Transverse colon (tissue), 4 donors: ENCODE measurements around the gene IGFBP1. TPM values are rescaled to one million over a fixed set of nuclear protein-coding genes. Genes with fewer than 3 reads are reported as not detected.

Source experiments
- DNase-seq: peaks from one replicate; pipeline ENCODE4 v3.0.0-alpha.2; 2019
- H3K27ac ChIP-seq, 4 donors: fragments of 200-600 bp; sonication (generic); 2 replicates each; pipeline ENCODE4 v1.5.1; 2016 to 2018; ENCODE audit warnings: inconsistent platforms in 4 of 4
- H3K27me3 ChIP-seq: fragments of 200-600 bp; sonication (generic); 2 replicates; pipeline ENCODE4 v1.5.1; 2017; ENCODE audit warnings: inconsistent platforms
- H3K36me3 ChIP-seq, 4 donors: fragments of 200-600 bp; sonication (generic); 2 replicates each; pipeline ENCODE4 v1.5.1; 2017 to 2019; ENCODE audit warnings: inconsistent platforms in 4 of 4
- H3K4me1 ChIP-seq, 4 donors: fragments of 200-600 bp; sonication (generic); 2 replicates each; pipeline ENCODE4 v1.5.1; 2017 to 2020; ENCODE audit warnings: inconsistent platforms in 4 of 4
- H3K4me3 ChIP-seq, 4 donors: fragments of 200-600 bp; sonication (generic); 1 replicate in 1 of 4; 2 replicates in 3 of 4; pipeline versions ENCODE4 v1.5.1 to v1.6.1; 2017 to 2019; ENCODE audit warnings: inconsistent platforms in 4 of 4
- H3K9me3 ChIP-seq, 2 donors: fragments of 200-600 bp; sonication (generic); 2 replicates each; pipeline ENCODE4 v1.5.1; 2017 to 2019; ENCODE audit warnings: inconsistent platforms in 2 of 2
- EP300 ChIP-seq: sonication (generic); formaldehyde crosslinking; IDR thresholded peaks from one replicate; pipeline ENCODE4 v1.6.1; 2017; ENCODE audit warnings: antibody characterized with exemption, low read depth
- POLR2A ChIP-seq: fragments of 450-650 bp; IDR thresholded peaks from one replicate; pipeline ENCODE4 v1.6.1; 2016; ENCODE audit warnings: antibody characterized with exemption, mild to moderate bottlenecking, moderate library complexity
- POLR2AphosphoS5 ChIP-seq, 3 donors: sonication (generic); formaldehyde crosslinking; IDR thresholded peaks; one replicate each; pipeline ENCODE4 v1.6.1; 2016; ENCODE audit warnings: antibody characterized with exemption in 3 of 3
- WGBS, 2 donors: methylation state at CpG; one replicate each; pipeline ENCODE4 v1.1.5; 2018; ENCODE audit warnings: low coverage in 1 of 2; 5-methylcytosine and 5-hydroxymethylcytosine counted together
- in situ Hi-C, 4 donors: fragments of 200-750 bp; cut with MboI; loops; one replicate each; pipeline versions ENCODE4 v1.15.0 to v1.15.1; 2017; ENCODE audit warnings: low sequenced_read_pairs in 3 of 4, low pct_ligation_motif_present in 1 of 4, low pct_unique_long_range_greater_than_20kb in 1 of 4
- intact Hi-C: fragments of 100-400 bp; cut with DNase I; formaldehyde crosslinking; loops from one replicate; pipeline ENCODE4 v1.15.1; 2023; ENCODE audit warnings: low total_unique reads
- total RNA-seq, 4 donors: library from RNA; depleted of rRNA; stranded (reverse); fragments of >200 nt; gene quantifications; one replicate each; pipeline ENCODE4 v1.1.0, GENCODE V29; 2016
- TF ChIP-seq, protein P1 (sequence below), 5 experiments: fragments of 200-600 bp in 3 of 5; fragments of 450-650 bp in 2 of 5; sonication (generic) in 3 of 5; IDR thresholded peaks; 1 replicate in 2 of 5; 2 replicates in 3 of 5; pipeline ENCODE4 v1.5.1; 2016 to 2017; ENCODE audit warnings: antibody characterized with exemption in 5 of 5, inconsistent platforms in 3 of 5, mild to moderate bottlenecking in 2 of 5, moderate library complexity in 1 of 5

Gene IGFBP1
- total RNA-seq, 4 donors from 2014 or later: not detected

DNA sequence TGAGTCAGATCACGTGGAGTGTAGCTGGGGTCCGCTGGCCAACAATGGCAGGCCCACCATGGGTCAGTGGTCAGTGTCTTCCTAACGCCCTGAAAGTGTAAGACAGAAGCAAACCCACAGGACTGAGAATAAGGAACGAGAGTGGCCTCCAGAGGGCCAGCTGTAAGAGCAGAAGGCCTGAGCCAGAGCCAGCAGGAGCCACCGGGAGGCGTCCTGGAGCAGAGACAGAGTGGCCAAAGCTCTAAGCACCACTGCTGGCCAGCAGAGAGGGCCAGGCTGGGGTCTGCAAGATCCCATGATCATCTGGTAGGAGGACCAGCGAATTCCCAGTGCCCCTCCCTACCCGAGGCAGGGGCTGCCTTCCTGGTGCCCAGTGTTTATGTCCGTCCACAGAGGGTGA, 24.6 kb upstream of the IGFBP1 start:
- intact Hi-C loops (no loop called here), in situ Hi-C loops (loop anchor here in 3 of 4 donors (25.0 kb wide), 2 partner anchors 201 to 701 kb away; partner anchors contain the start of gene RAMP3 (in 2 of the 3))
- TF ChIP-seq EP300 (no peak), POLR2AphosphoS5 (IDR thresholded peaks at IDR 0.05) (no peak), POLR2A (no peak)
- TF ChIP-seq, protein P1, sequence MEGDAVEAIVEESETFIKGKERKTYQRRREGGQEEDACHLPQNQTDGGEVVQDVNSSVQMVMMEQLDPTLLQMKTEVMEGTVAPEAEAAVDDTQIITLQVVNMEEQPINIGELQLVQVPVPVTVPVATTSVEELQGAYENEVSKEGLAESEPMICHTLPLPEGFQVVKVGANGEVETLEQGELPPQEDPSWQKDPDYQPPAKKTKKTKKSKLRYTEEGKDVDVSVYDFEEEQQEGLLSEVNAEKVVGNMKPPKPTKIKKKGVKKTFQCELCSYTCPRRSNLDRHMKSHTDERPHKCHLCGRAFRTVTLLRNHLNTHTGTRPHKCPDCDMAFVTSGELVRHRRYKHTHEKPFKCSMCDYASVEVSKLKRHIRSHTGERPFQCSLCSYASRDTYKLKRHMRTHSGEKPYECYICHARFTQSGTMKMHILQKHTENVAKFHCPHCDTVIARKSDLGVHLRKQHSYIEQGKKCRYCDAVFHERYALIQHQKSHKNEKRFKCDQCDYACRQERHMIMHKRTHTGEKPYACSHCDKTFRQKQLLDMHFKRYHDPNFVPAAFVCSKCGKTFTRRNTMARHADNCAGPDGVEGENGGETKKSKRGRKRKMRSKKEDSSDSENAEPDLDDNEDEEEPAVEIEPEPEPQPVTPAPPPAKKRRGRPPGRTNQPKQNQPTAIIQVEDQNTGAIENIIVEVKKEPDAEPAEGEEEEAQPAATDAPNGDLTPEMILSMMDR (IDR thresholded peaks at IDR 0.05): no peak
- DNase-seq: no peak
- Histone ChIP-seq H3K9me3 (no peaks in the 10 kb centered on the region), H3K4me3 (no peak overlapping the region), H3K27ac (no peak overlapping the region), H3K36me3 (no peaks in the 10 kb centered on the region), H3K4me1 (no peaks in the 10 kb centered on the region), H3K27me3 (peaks cover 5% of the 10 kb centered on the region)
- 61% methylated on average over 9 of the region's 9 CpGs; no CpG with 5 or more reads in 1 of the 2 donors for WGBS, 2 donors

DNA sequence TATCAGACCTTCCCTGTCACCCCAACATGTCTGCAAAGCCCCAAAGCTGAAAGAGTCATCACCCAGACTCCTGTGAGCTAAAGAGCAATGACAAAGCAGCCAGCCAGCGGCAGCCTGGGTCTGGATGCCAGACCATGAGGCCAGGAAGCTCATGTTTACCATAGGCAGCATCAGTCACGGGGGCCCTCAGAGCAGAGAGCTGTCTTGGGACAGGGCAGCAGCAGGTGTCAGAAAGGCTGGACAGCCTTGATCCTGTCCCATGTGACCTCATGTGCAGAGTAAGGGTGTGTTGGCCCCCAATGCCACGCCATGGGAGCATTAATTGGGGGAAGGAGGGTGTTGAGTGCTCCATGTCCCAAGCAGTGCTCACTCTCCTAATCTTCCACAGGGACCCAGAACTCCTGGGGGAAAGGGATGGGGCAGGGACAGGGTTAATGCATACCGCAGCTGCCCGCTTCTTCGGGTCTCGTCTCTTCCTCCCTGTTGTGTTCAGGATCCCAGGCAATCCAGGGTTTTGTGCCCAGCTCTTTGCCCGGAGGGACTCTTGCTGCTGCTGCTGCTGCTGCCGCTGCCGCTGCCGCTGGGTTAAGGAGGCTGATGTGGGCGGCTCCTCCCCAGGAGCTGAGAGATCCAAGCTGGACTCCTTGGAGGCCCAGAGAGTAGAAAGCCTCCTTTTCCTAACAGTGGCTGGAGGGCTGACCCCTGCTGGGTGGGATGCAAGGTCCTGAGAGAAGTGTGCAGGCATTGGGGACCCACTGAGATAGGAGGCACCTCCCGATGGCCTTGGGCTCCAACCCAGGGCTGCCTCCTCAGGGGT, 22.5 kb upstream of the IGFBP1 start:
- WGBS, 2 donors: 68% methylated on average over 13 of the region's 13 CpGs; no CpG with 5 or more reads in 1 of the 2 donors
- in situ Hi-C loops: loop anchor here in 3 of 4 donors (25.0 kb wide), 2 partner anchors 204 to 704 kb away; partner anchors contain the start of gene RAMP3 (in 2 of the 3)

DNA sequence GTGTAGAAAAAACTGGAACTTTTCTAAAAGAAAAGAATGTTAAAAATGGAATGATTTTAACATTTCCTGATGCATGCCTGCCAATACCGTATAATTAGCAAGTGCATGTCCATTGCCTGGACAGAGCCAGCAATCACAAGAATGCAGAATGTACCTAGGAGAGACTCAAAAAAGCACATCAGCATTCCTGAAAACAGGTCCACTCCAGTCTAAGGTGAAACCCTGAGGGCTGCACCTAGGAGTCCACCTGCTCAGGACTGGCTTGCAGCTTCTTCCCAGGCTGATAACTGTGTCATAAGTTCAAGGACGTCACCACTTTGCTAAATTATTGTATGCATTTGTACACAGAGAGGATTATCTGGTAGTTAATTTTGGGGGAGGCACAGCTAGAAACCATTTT, 20.8 kb upstream of the IGFBP1 start:
- TF ChIP-seq POLR2A: no peak
- no peak for TF ChIP-seq EP300
- TF ChIP-seq, protein P1 (IDR thresholded peaks at IDR 0.05): no peak
- TF ChIP-seq POLR2AphosphoS5 (IDR thresholded peaks at IDR 0.05): no peak
- in situ Hi-C loops: loop anchor here in 3 of 4 donors (25.0 kb wide), 2 partner anchors 205 to 705 kb away; partner anchors contain the start of gene RAMP3 (in 2 of the 3)
- DNase-seq: no peak
- Histone ChIP-seq H3K36me3 (no peaks in the 10 kb centered on the region), H3K4me3 (no peak overlapping the region), H3K9me3 (no peaks in the 10 kb centered on the region), H3K27me3 (peaks cover 5% of the 10 kb centered on the region), H3K4me1 (no peaks in the 10 kb centered on the region), H3K27ac (no peak overlapping the region)
- WGBS, 2 donors: 81 to 83% methylated on average over 1 to 2 of the region's 2 CpGs
- intact Hi-C loops: no loop called here

More for the DNA sequence above, 22.5 kb upstream of the IGFBP1 start:
- no peak for DNase-seq
- H3K27me3 ChIP-seq: peaks cover 5% of the 10 kb centered on the region
- intact Hi-C loops: no loop called here
- H3K36me3 ChIP-seq: no peaks in the 10 kb centered on the region
- no peaks in the 10 kb centered on the region for H3K9me3 ChIP-seq
- no peak overlapping the region for H3K4me3 ChIP-seq
- TF ChIP-seq POLR2AphosphoS5 (IDR thresholded peaks at IDR 0.05) (no peak), EP300 (no peak), POLR2A (no peak)
- TF ChIP-seq, protein P1 (IDR thresholded peaks at IDR 0.05): no peak
- H3K27ac ChIP-seq: no peak overlapping the region
- no peaks in the 10 kb centered on the region for H3K4me1 ChIP-seq

DNA sequence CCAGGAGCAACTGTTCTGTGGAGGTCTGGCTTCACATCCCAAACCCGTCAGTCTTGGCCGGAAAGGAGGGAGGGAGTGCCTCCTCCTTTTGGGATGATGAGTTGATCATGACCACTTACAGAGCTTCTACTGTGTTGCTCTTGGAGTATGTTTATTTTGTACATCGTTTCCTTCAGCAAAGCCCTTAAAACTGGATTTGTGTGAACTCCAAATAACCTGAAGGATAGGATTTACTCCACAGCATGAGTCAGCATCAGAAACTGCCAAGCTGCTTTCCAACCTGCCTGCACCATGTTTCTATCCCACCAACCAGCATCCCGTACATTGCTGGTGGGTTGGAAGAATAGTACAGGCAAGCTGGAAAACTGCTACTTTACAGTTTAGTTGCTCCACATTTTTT, 18.9 kb upstream of the IGFBP1 start:
- Histone ChIP-seq H3K27ac (no peak overlapping the region), H3K4me3 (no peak overlapping the region), H3K4me1 (no peaks in the 10 kb centered on the region), H3K27me3 (no peaks in the 10 kb centered on the region), H3K36me3 (no peaks in the 10 kb centered on the region), H3K9me3 (no peaks in the 10 kb centered on the region)
- in situ Hi-C loops: loop anchor here in 3 of 4 donors (25.0 kb wide), 2 partner anchors 207 to 707 kb away; partner anchors contain the start of gene RAMP3 (in 2 of the 3)
- whole genome bisulfite sequencing, 2 donors: 42 to 66% methylated on average over 2 to 4 of the region's 4 CpGs
- intact Hi-C loops: no loop called here
- no peak for TF ChIP-seq POLR2A
- TF ChIP-seq, protein P1 (IDR thresholded peaks at IDR 0.05): no peak
- no peak for TF ChIP-seq EP300
- TF ChIP-seq POLR2AphosphoS5 (IDR thresholded peaks at IDR 0.05): no peak
- DNase-seq: no peak
